ENCODE results near the gene PHF21A.

The PHF21A gene

GRCh38 chr11:46066335-46066734 is 54.9 kb downstream of the PHF21A start:
- TF ChIP-seq, protein P1, sequence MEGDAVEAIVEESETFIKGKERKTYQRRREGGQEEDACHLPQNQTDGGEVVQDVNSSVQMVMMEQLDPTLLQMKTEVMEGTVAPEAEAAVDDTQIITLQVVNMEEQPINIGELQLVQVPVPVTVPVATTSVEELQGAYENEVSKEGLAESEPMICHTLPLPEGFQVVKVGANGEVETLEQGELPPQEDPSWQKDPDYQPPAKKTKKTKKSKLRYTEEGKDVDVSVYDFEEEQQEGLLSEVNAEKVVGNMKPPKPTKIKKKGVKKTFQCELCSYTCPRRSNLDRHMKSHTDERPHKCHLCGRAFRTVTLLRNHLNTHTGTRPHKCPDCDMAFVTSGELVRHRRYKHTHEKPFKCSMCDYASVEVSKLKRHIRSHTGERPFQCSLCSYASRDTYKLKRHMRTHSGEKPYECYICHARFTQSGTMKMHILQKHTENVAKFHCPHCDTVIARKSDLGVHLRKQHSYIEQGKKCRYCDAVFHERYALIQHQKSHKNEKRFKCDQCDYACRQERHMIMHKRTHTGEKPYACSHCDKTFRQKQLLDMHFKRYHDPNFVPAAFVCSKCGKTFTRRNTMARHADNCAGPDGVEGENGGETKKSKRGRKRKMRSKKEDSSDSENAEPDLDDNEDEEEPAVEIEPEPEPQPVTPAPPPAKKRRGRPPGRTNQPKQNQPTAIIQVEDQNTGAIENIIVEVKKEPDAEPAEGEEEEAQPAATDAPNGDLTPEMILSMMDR (IDR thresholded peaks at IDR 0.05; ENCODE audit: borderline replicate concordance, insufficient read depth, low read depth, low read length), result no peak
- no peak overlapping the region for H3K4me3 ChIP-seq (ENCODE audit: low read depth, low read length)

DNA sequence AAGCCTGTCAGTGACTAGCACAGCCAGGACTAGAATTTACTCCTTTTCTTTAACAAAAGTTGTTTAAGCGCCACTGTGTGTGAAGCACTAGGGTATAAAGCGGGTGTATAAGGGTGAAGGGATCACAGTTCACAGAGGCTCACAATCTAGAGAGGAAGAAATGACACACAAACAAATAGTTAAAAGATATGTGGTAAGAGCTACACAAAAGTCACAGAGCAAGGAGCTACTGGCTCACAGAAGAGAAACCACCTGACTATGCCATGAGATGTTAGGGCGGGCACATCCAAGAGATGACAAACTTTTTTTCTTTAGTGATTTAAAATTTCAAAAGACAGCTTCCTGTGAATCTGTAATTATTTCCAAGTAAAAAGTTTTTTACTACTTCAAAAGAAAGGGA is 55.6 kb downstream of the PHF21A start:
- no peak overlapping the region for H3K4me3 ChIP-seq (ENCODE audit: low read depth, low read length)
- TF ChIP-seq, protein P1 (IDR thresholded peaks at IDR 0.05; ENCODE audit: borderline replicate concordance, insufficient read depth, low read depth, low read length), result no peak

DNA sequence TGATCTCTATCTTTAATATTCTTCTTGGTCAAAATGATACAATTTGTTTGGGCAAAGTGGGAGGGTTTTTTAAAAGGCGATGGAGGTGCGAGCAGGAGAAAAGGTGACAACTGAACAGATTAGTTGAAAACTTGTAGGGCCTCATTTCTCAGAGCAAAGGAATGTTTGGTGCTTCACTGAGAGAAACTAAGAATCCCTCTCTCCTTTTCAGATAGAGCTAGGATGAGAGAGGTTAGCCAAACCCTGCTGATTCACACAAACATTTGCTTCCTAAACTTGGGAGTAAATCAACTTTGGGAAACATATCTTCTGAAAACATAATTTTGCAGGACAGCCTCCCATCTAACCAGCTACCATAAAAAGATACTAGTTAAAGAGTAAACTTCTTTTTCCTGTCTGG is 57.0 kb downstream of the PHF21A start:
- TF ChIP-seq, protein P1 (IDR thresholded peaks at IDR 0.05; ENCODE audit: borderline replicate concordance, insufficient read depth, low read depth, low read length), result no peak
- H3K4me3 ChIP-seq (ENCODE audit: low read depth, low read length), result no peak overlapping the region

DNA sequence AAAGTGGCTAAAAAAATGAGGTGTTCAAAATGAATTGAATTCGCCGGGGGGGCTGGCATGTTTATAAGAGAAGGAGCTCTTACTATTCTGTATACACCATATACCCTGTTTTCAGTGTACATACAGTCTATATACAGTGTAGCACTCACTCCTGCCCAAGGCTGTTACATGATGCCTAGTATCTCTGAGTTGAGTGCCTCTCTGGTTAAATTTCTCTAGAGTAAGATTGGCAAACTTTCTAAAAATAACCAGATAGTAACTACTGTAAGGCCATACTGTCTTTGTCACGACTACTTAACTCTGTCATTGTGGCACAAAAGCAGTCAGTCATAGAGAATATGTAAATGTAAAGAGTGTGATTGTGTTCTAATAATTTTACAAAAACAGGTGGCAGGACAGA is 58.1 kb downstream of the PHF21A start:
- H3K4me3 ChIP-seq (ENCODE audit: low read depth, low read length), result no peak overlapping the region
- TF ChIP-seq, protein P1 (IDR thresholded peaks at IDR 0.05; ENCODE audit: borderline replicate concordance, insufficient read depth, low read depth, low read length), result no peak

DNA sequence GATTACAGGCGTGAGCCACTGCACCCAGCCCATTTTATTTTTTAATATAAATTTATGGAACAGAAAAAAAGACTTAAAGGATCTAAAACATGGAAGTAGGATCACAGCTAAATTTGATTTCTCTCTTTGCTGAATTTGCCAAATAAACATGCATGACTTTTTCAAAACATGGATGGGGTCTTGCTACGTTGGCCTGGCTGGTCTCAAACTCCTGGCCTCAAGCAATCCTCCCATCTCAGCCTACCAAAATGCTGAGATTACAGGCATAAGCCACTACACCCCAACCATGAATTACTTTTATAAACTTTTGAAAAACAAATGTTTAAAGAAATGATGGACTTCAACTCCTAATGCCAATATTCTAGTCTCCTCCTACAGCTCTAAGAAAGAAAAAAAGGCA is 61.2 kb downstream of the PHF21A start:
- H3K4me3 ChIP-seq (ENCODE audit: low read depth, low read length), result no peak overlapping the region
- TF ChIP-seq, protein P1 (IDR thresholded peaks at IDR 0.05; ENCODE audit: borderline replicate concordance, insufficient read depth, low read depth, low read length), result no peak

DNA sequence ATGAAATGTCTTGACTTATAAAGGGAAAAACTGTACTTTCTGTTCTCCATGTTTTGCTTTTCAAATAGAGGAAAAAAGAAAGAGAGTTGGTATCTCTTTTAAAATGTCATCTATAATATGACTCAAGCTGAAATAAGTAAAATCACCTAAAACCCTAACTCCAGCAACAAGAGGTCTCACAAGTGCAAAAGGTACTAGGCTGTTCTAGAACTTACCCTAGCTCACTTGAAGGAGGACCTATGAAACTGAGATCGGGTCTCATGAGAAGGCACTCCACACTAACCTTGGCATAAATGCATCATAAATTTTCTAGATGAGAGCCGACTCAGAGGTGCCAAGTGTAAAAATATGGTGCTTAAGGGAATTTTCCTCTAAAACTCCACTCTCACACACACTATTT is 63.8 kb downstream of the PHF21A start:
- TF ChIP-seq, protein P1 (IDR thresholded peaks at IDR 0.05; ENCODE audit: borderline replicate concordance, insufficient read depth, low read depth, low read length), result no peak
- no peak overlapping the region for H3K4me3 ChIP-seq (ENCODE audit: low read depth, low read length)

- H3K4me3 ChIP-seq (ENCODE audit: low read depth, low read length), result no peak overlapping the region
- TF ChIP-seq, protein P1 (IDR thresholded peaks at IDR 0.05; ENCODE audit: borderline replicate concordance, insufficient read depth, low read depth, low read length), result no peak
Observed at GRCh38 chr11:46055371-46055770, 65.9 kb downstream of the PHF21A start.

Data from GM12875 (cell line).